Gastroesophageal sphincter (tissue), 4 donors: Measurements from ENCODE around the gene PARVG. TPM values are rescaled to one million over a fixed set of nuclear protein-coding genes. Genes with fewer than 3 reads are reported as not detected.

Experiments used
- ATAC-seq: fragments of 150-250 bp; one replicate; pipeline ENCODE4 v1.9.1; 2016; ENCODE audit warnings: mild to moderate bottlenecking, moderate library complexity
- H3K27ac ChIP-seq, 4 donors: fragments of 200-600 bp; sonication (generic) in 3 of 4; 1 replicate in 3 of 4; 2 replicates in 1 of 4; pipeline ENCODE4 v1.5.1; 2016 to 2019
- H3K27me3 ChIP-seq: fragments of 200-600 bp; sonication (generic); one replicate; pipeline ENCODE4 v1.5.1; 2019
- H3K36me3 ChIP-seq, 2 donors: fragments of 200-600 bp; sonication (generic); one replicate each; pipeline ENCODE4 v1.5.1; 2019; ENCODE audit warnings: control low read depth in 1 of 2
- H3K4me1 ChIP-seq, 3 donors: fragments of 200-600 bp; sonication (generic); 1 replicate in 2 of 3; 2 replicates in 1 of 3; pipeline ENCODE4 v1.5.1; 2016 to 2019; ENCODE audit warnings: control low read depth in 2 of 3
- H3K4me3 ChIP-seq, 2 donors: fragments of 200-600 bp; sonication (generic); one replicate each; pipeline ENCODE4 v1.5.1; 2019; ENCODE audit warnings: mild to moderate bottlenecking in 1 of 2, moderate library complexity in 1 of 2
- H3K9me3 ChIP-seq, 3 donors: fragments of 200-600 bp; sonication (generic); one replicate each; pipeline ENCODE4 v1.5.1; 2017 to 2019; ENCODE audit warnings: control low read depth in 2 of 3
- EP300 ChIP-seq: sonication (generic); formaldehyde crosslinking; IDR thresholded peaks from one replicate; pipeline ENCODE4 v1.6.1; 2017; ENCODE audit warnings: antibody characterized with exemption, mild to moderate bottlenecking
- POLR2A ChIP-seq, 2 donors: fragments of 450-650 bp; IDR thresholded peaks; one replicate each; pipeline ENCODE4 v1.6.1; 2017; ENCODE audit warnings: antibody characterized with exemption in 2 of 2, mild to moderate bottlenecking in 2 of 2, moderate library complexity in 1 of 2
- POLR2AphosphoS5 ChIP-seq: sonication (generic); formaldehyde crosslinking; IDR thresholded peaks from one replicate; pipeline ENCODE4 v1.6.1; 2017; ENCODE audit warnings: antibody characterized with exemption
- WGBS, 2 donors: methylation state at CpG; one replicate each; pipeline ENCODE4 v1.1.5; 2018; ENCODE audit warnings: low coverage in 1 of 2; 5-methylcytosine and 5-hydroxymethylcytosine counted together
- total RNA-seq, 4 donors: library from RNA; depleted of rRNA; stranded (reverse); fragments of >200 nt; gene quantifications; one replicate each; pipeline ENCODE4 v1.1.0, GENCODE V29; 2016
- TF ChIP-seq, protein P1 (sequence below), 4 experiments: fragments of 200-600 bp in 2 of 4; fragments of 450-650 bp in 2 of 4; sonication (generic) in 1 of 4; IDR thresholded peaks; one replicate each; pipeline ENCODE4 v1.5.1; 2017 to 2019; ENCODE audit warnings: antibody characterized with exemption in 4 of 4, mild to moderate bottlenecking in 2 of 4, moderate library complexity in 2 of 4

PARVG gene
- total RNA-seq, 4 donors from 2014 or later = 7.0 to 18.2 (median 11.3) TPM

DNA sequence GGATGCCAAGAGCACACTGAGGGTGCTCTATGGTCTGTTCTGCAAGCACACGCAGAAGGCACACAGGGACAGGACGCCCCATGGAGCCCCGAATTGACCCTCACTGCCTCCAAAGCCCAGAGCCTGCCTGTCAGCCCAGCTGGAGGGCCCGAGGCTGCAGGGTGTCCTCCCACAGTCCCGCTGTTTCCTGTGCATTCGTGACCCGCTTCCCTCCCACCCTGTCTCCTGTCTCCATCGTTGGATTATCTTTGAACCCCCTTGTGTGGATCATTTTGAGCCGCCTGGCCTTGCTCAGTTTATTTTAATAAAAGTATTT lies 25.6 kb downstream of the PARVG start:
- 59% methylated on average over 8 of the region's 9 CpGs; no CpG with 5 or more reads in 1 of the 2 donors for WGBS, 2 donors
- Histone ChIP-seq H3K9me3 (peaks cover 0 to 16% (median 0%) of the 10 kb centered on the region in 3 donors), H3K27ac (no peak overlapping the region), H3K4me3 (no peak overlapping the region), H3K36me3 (no peaks in the 10 kb centered on the region), H3K4me1 (no peaks in the 10 kb centered on the region), H3K27me3 (peaks cover 28% of the 10 kb centered on the region)
- no peak for ATAC-seq
- TF ChIP-seq, protein P1, sequence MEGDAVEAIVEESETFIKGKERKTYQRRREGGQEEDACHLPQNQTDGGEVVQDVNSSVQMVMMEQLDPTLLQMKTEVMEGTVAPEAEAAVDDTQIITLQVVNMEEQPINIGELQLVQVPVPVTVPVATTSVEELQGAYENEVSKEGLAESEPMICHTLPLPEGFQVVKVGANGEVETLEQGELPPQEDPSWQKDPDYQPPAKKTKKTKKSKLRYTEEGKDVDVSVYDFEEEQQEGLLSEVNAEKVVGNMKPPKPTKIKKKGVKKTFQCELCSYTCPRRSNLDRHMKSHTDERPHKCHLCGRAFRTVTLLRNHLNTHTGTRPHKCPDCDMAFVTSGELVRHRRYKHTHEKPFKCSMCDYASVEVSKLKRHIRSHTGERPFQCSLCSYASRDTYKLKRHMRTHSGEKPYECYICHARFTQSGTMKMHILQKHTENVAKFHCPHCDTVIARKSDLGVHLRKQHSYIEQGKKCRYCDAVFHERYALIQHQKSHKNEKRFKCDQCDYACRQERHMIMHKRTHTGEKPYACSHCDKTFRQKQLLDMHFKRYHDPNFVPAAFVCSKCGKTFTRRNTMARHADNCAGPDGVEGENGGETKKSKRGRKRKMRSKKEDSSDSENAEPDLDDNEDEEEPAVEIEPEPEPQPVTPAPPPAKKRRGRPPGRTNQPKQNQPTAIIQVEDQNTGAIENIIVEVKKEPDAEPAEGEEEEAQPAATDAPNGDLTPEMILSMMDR (IDR thresholded peaks at IDR 0.05) = no peak
- TF ChIP-seq EP300 (no peak), POLR2A (IDR thresholded peaks at IDR 0.05) (no peak)

DNA sequence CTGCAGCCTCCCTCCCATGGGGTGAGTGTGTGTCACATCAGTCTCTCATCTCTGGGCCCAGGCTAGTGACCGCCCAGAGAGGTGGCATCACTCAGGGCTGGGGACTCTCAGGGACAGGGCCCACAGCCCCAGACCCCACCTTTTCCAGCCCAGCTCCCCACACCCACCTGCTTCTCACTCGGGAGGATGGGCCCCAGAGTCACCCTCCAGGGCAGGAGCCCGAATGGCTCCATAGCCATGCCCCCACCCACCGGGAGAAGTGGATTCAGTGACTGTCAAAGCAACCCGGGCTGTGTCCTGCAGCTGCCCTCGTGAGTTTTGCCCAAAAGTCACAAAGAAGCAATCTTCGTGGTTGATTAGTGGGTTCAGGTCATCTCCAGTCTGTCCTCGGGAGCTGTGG lies 26.0 kb downstream of the PARVG start:
- no peak for ATAC-seq
- Histone ChIP-seq H3K4me3 (no peak overlapping the region), H3K36me3 (no peaks in the 10 kb centered on the region), H3K4me1 (peaks cover 0 to 3% (median 0%) of the 10 kb centered on the region in 3 donors), H3K27ac (no peak overlapping the region), H3K27me3 (peaks cover 24% of the 10 kb centered on the region), H3K9me3 (peaks cover 0 to 16% (median 0%) of the 10 kb centered on the region in 3 donors)
- WGBS, 2 donors = no CpG with 5 or more reads among the region's 8 CpGs
- TF ChIP-seq EP300 = no peak
- TF ChIP-seq, protein P1 (IDR thresholded peaks at IDR 0.05) = no peak
- no peak for TF ChIP-seq POLR2AphosphoS5
- no peak for TF ChIP-seq POLR2A (IDR thresholded peaks at IDR 0.05)

DNA sequence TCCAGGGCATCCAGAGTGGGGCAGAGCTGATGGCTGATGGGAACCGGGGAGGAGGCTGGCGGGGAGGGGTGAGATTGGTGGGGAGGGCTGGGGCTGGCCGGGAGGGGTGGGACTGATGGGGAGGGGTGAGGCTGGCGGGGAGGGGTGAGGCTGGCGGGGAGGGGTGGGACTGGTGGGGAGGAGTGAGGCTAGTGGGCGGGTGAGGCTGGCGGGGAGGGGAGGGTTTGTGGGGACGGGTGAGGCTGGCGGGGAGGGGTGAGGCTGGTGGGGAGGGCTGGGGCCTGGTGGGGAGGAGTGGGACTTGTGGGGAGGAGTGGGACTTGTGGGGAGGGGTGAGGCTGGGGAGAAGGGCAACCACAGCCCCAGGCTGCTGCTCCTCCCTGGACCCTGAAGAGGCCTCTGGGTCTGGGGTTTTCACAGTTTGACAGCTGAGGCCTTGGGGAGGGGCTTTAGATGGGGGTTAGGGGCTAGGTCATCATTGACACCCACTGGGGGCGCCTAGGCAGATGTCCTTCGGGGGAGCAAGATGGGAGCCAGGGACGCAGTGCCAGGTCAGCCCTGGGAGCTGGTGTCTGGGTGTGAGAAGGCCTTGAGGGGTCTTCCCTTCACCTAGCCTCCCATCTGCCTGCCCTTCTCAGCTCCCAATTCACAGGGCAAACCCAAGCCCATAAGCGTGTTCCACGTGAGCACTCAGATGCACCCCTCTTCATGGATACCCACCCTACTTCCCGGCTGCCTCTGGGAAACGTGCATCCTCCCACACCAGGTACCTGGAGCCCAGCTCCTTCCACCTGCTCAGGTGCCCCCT lies 26.7 kb downstream of the PARVG start:
- 72 to 95% methylated on average over 2 to 4 of the region's 16 CpGs for WGBS, 2 donors
- no peak for ATAC-seq
- no peak overlapping the region for H3K4me3 ChIP-seq
- TF ChIP-seq EP300 = no peak
- TF ChIP-seq, protein P1 (IDR thresholded peaks at IDR 0.05) = no peak
- no peak for TF ChIP-seq POLR2A (IDR thresholded peaks at IDR 0.05)
- TF ChIP-seq POLR2AphosphoS5 = no peak
- no peak overlapping the region for H3K27ac ChIP-seq
- peaks cover 0 to 10% (median 7%) of the 10 kb centered on the region in 3 donors for H3K4me1 ChIP-seq
- no peaks in the 10 kb centered on the region for H3K36me3 ChIP-seq
- H3K27me3 ChIP-seq = peaks cover 22% of the 10 kb centered on the region
- peaks cover 0 to 16% (median 0%) of the 10 kb centered on the region in 3 donors for H3K9me3 ChIP-seq

DNA sequence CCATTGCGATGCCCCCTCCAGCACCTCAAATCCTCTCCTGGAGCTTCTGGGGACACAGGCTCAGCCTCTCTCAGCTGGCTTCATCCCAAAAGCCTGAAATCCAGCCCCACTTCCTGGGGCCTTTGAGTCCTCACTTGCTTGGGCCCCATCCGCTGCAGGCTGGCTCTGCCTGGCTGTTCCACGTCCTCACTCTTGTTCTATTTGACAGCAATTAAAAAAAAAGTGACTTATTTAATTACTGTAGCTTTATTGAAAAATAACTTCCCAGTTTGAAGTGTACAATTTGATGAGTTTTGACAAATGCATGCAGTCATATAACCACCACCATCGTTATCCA lies 27.2 kb downstream of the PARVG start:
- ATAC-seq = no peak
- peaks cover 0 to 16% (median 0%) of the 10 kb centered on the region in 3 donors for H3K9me3 ChIP-seq
- peaks cover 22% of the 10 kb centered on the region for H3K27me3 ChIP-seq
- WGBS, 2 donors = 81 to 83% methylated on average over 3 to 4 of the region's 4 CpGs
- H3K27ac ChIP-seq = no peak overlapping the region
- no peaks in the 10 kb centered on the region for H3K36me3 ChIP-seq
- peaks cover 0 to 16% (median 10%) of the 10 kb centered on the region in 3 donors for H3K4me1 ChIP-seq
- TF ChIP-seq, protein P1 (IDR thresholded peaks at IDR 0.05) = no peak
- no peak for TF ChIP-seq POLR2A (IDR thresholded peaks at IDR 0.05)
- no peak for TF ChIP-seq EP300
- TF ChIP-seq POLR2AphosphoS5 = no peak
- no peak overlapping the region for H3K4me3 ChIP-seq

DNA sequence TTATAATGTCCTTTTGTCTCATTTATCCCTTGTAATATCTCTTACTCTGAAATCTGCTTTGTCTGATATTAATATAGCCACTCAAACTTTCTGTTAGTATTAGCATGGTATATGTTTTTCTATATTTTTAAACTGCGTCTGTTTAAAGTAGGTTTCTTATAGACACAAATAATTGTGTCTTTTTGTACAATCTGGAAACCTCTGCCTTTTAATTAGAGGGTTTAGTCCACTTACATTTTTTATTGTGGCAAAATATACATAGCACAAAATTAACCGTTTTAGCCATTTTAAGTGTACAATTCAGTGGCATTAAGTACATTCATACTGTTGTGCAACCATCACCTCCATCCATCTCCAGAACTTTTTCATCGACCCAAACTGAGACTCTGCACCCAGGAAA lies 28.6 kb downstream of the PARVG start:
- Histone ChIP-seq H3K27ac (no peak overlapping the region), H3K27me3 (peaks cover 11% of the 10 kb centered on the region), H3K9me3 (peaks cover 0 to 16% (median 0%) of the 10 kb centered on the region in 3 donors), H3K4me1 (peaks cover 0 to 16% (median 10%) of the 10 kb centered on the region in 3 donors), H3K4me3 (no peak overlapping the region), H3K36me3 (no peaks in the 10 kb centered on the region)
- TF ChIP-seq EP300 = no peak
- TF ChIP-seq POLR2A (IDR thresholded peaks at IDR 0.05) = no peak
- TF ChIP-seq POLR2AphosphoS5 = no peak
- TF ChIP-seq, protein P1 (IDR thresholded peaks at IDR 0.05) = no peak
- ATAC-seq = no peak
- WGBS, 2 donors = 94 to 100% methylated on average over 3 of the region's 3 CpGs
